HepG2 (cell line): ENCODE data around the gene HTRA3. TPM values are rescaled to one million over a fixed set of nuclear protein-coding genes. Genes with fewer than 3 reads are reported as not detected.

Experiments used
- CEBPG ChIP-seq: IDR thresholded peaks from 2 replicates; pipeline ENCODE4 v1.6.1; 2016
- DNMT3B ChIP-seq: conservative IDR thresholded peaks from 2 replicates; pipeline ENCODE4 v1.6.1; 2016; ENCODE audit warnings: missing biosample characterization, control low read depth
- EP300 ChIP-seq, 3 experiments: sonication (generic) in 1 of 3; formaldehyde crosslinking in 1 of 3; IDR thresholded peaks; 2 replicates each; pipeline versions ENCODE4 v1.5.1 to v1.6.1; 2011 to 2020; ENCODE audit warnings: low read depth in 2 of 3, low read length in 2 of 3, borderline replicate concordance in 1 of 3, improper control_type of control experiment in 1 of 3, mild to moderate bottlenecking in 1 of 3, missing genetic modification reagents in 1 of 3, moderate library complexity in 1 of 3
- ERF ChIP-seq: IDR thresholded peaks from 2 replicates; pipeline ENCODE4 v1.6.1; 2018; ENCODE audit warnings: missing biosample characterization, missing genetic modification reagents
- FOSL2 ChIP-seq: sonication (generic); formaldehyde crosslinking; IDR thresholded peaks from 2 replicates; pipeline ENCODE4 v1.4.0; 2020; ENCODE audit warnings: missing genetic modification reagents
- HNF4A ChIP-seq: sonication (generic); formaldehyde crosslinking; IDR thresholded peaks from 2 replicates; pipeline ENCODE4 v1.4.0; 2020; ENCODE audit warnings: missing genetic modification reagents
- NCOA2 ChIP-seq: sonication (generic); formaldehyde crosslinking; IDR thresholded peaks from 2 replicates; pipeline ENCODE4 v1.8.0; 2022; ENCODE audit warnings: inconsistent platforms
- NFAT5 ChIP-seq: sonication (generic); formaldehyde crosslinking; IDR thresholded peaks from 2 replicates; pipeline ENCODE4 v1.4.0; 2020; ENCODE audit warnings: missing genetic modification reagents
- NR2F2 ChIP-seq: IDR thresholded peaks from 2 replicates; pipeline ENCODE4 v1.6.1; 2012; ENCODE audit warnings: low read depth, inconsistent platforms, borderline replicate concordance
- RBM22 ChIP-seq: fragments of 200-400 bp; formaldehyde crosslinking; optimal IDR thresholded peaks from 2 replicates; pipeline ENCODE3; 2017; ENCODE audit warnings: mild to moderate bottlenecking, low read length, moderate library complexity
- REL ChIP-seq: sonication (generic); formaldehyde crosslinking; conservative IDR thresholded peaks from 2 replicates; pipeline ENCODE4 v1.8.0; 2022; ENCODE audit warnings: mild to moderate bottlenecking, missing genetic modification reagents, moderate library complexity
- SAP130 ChIP-seq: IDR thresholded peaks from 2 replicates; pipeline ENCODE4 v1.6.1; 2016; ENCODE audit warnings: low read depth
- SKI ChIP-seq: fragments of 450-650 bp; IDR thresholded peaks from one replicate; pipeline ENCODE4 v1.6.1; 2018; ENCODE audit warnings: mild to moderate bottlenecking; ENCODE audit not compliant: partially characterized antibody
- XBP1 ChIP-seq: sonication (generic); formaldehyde crosslinking; IDR thresholded peaks from 2 replicates; pipeline ENCODE4 v1.5.0; 2020; ENCODE audit warnings: missing genetic modification reagents
- ZFY ChIP-seq: sonication (generic); formaldehyde crosslinking; IDR thresholded peaks from 2 replicates; pipeline ENCODE4 v1.4.0; 2020; ENCODE audit warnings: missing genetic modification reagents
- ZMYM4 ChIP-seq: sonication (generic); formaldehyde crosslinking; IDR thresholded peaks from 2 replicates; pipeline ENCODE4 v1.8.1; 2023; ENCODE audit warnings: mild to moderate bottlenecking, missing genetic modification reagents
- ZNF230 ChIP-seq: sonication (generic); formaldehyde crosslinking; IDR thresholded peaks from 2 replicates; pipeline ENCODE4 v1.4.0; 2020; ENCODE audit warnings: mild to moderate bottlenecking, missing genetic modification reagents
- ZNF253 ChIP-seq: sonication (generic); formaldehyde crosslinking; IDR thresholded peaks from 2 replicates; pipeline ENCODE4 v1.8.0; 2022; ENCODE audit warnings: mild to moderate bottlenecking, missing genetic modification reagents, borderline replicate concordance
- ZNF276 ChIP-seq: sonication (generic); formaldehyde crosslinking; IDR thresholded peaks from 2 replicates; pipeline ENCODE4 v1.4.0; 2020; ENCODE audit warnings: mild to moderate bottlenecking, low read depth, missing genetic modification reagents
- ZNF335 ChIP-seq: sonication (generic); formaldehyde crosslinking; IDR thresholded peaks from 2 replicates; pipeline ENCODE4 v1.4.0; 2020; ENCODE audit warnings: missing genetic modification reagents
- ZNF556 ChIP-seq: sonication (generic); formaldehyde crosslinking; IDR thresholded peaks from 2 replicates; pipeline ENCODE4 v1.4.0; 2020; ENCODE audit warnings: mild to moderate bottlenecking, missing genetic modification reagents, borderline replicate concordance
- ZNF781 ChIP-seq: sonication (generic); formaldehyde crosslinking; IDR thresholded peaks from 2 replicates; pipeline ENCODE4 v1.5.1; 2020; ENCODE audit warnings: borderline replicate concordance, mild to moderate bottlenecking, missing genetic modification reagents; ENCODE audit errors: not compliant biosample characterization
- ZNF788 ChIP-seq: sonication (generic); formaldehyde crosslinking; IDR thresholded peaks from 2 replicates; pipeline ENCODE4 v1.5.0; 2020; ENCODE audit warnings: mild to moderate bottlenecking, missing genetic modification reagents, borderline replicate concordance
- polyA plus RNA-seq, 8 experiments: library from polyadenylated mRNA; depleted of rRNA in 3 of 8; stranded (reverse) in 7 of 8; unstranded in 1 of 8; fragments of >200 nt; fragmentation: Illumina TruSeq in 4 of 8; extraction: Trizol in 4 of 8; gene quantifications; 2 replicates each; pipeline versions ENCODE4 v1.2.1 to v1.2.3, GENCODE V29; 2011 to 2016; ENCODE audit warnings: low read depth in 4 of 8, missing spikeins in 1 of 8, mixed read lengths in 1 of 8; ENCODE audit not compliant: insufficient read depth in 1 of 8
- total RNA-seq, 5 experiments: library from RNA; depleted of rRNA; stranded (reverse); fragments of >200 nt; fragmentation: Illumina TruSeq; extraction: Trizol; gene quantifications; 2 replicates each; pipeline ENCODE4 v1.2.3, GENCODE V29; 2016; ENCODE audit warnings: low read depth in 1 of 5

HTRA3 gene
- total and polyA plus RNA-seq, 2 of the 13 experiments (the other 11 are each of a cell fraction or from before 2014, with no cell fraction given), result 0.17 TPM; not detected in 1

- TF ChIP-seq RBM22 (no peak), HNF4A (CRISPR knock-in tag) (peak; percentile 8; the same call in 1 of the 2 replicates), NCOA2 (CRISPR knock-in tag) (peak; percentile 27; the same call in 1 of the 2 replicates), ERF (CRISPR knock-in tag) (0 out of 2 replicates have a peak, but pooled peaks have one; percentile 24), FOSL2 (CRISPR knock-in tag) (peak; percentile 25; the same call in 1 of the 2 replicates), ZNF230 (CRISPR knock-in tag) (no peak), NR2F2 (peak; percentile 40; the same call in 1 of the 2 replicates), REL (CRISPR knock-in tag) (no peak), DNMT3B (CRISPR knock-in tag) (no peak), ZNF781 (CRISPR knock-in tag) (no peak), ZNF788 (CRISPR knock-in tag) (peak; percentile 31; the same call in 1 of the 2 replicates), ZFY (peak; percentile 66), XBP1 (no peak), ZNF556 (CRISPR knock-in tag) (0 out of 2 replicates have a peak, but pooled peaks have one; percentile 32), ZNF335 (CRISPR knock-in tag) (0 out of 2 replicates have a peak, but pooled peaks have one; percentile 22), SAP130 (peak; percentile 30; the same call in 1 of the 2 replicates), EP300 (IDR thresholded peaks at IDR 0.05; ENCODE audit: low read depth in 2 of 2, low read length in 2 of 2) (peak in 1 of 2 experiments; percentile 24; a peak in 1 of 4 replicates), EP300 (CRISPR knock-in tag; IDR thresholded peaks at IDR 0.05; ENCODE audit: borderline replicate concordance) (no peak), ZMYM4 (no peak; the same call in 1 of the 2 replicates), ZNF253 (peak; percentile 23; the same call in 1 of the 2 replicates), NFAT5 (CRISPR knock-in tag) (no peak), CEBPG (peak; percentile 89), SKI (peak; percentile 27), ZNF276 (CRISPR knock-in tag) (0 out of 2 replicates have a peak, but pooled peaks have one; percentile 20)
These were observed 22.3 kb upstream of the HTRA3 start (continued) for GRCh38 chr4:8247047-8247930.
